Panc1 (cell line): ENCODE measurements around the gene ESYT2. TPM values are rescaled to one million over a fixed set of nuclear protein-coding genes. Genes with fewer than 3 reads are reported as not detected.
"Not testable (repeated sequence)": the region's sequence is repeated elsewhere in the genome, so short reads cannot be mapped to it uniquely, and the experiment has no call there.

Experiments used
- ATAC-seq: fragments of 200-7000 bp; cut with Tn5 transposase; 2 replicates; pipeline ENCODE4 v1.9.1; 2020; ENCODE audit warnings: mild to moderate bottlenecking, moderate library complexity
- BruUV-seq: library from RNA; stranded (reverse); fragments of 400-500 nt; replicated peaks from 2 replicates; lab custom pipeline; 2021; lab: Mats Ljungman, UMichigan
- CTCF ChIA-PET: fragments of 300-600 bp; sonication (Branson Sonifier 250); formaldehyde crosslinking; loops from one replicate; lab custom pipeline; 2022; ENCODE audit warnings: antibody characterized with exemption; lab: Charles Lee
- POLR2A ChIA-PET: fragments of 300-600 bp; sonication (Branson Sonifier 250); formaldehyde crosslinking; loops from one replicate; lab custom pipeline; 2022; ENCODE audit warnings: antibody characterized with exemption; lab: Charles Lee
- DNase-seq: peaks from one replicate; pipeline ENCODE4 v3.0.0-alpha.2; 2010; ENCODE audit warnings: low read depth, low spot score
- H3K27ac ChIP-seq: 2 replicates; pipeline ENCODE4 v1.5.1; 2011; ENCODE audit warnings: mild to moderate bottlenecking, low read length, inconsistent platforms
- H3K27me3 ChIP-seq: fragments of 200-500 bp; sonication (Bioruptor generic); 2 replicates; pipeline ENCODE4 v1.6.0; 2014; ENCODE audit warnings: low read length, inconsistent platforms; ENCODE audit not compliant: control insufficient read depth, insufficient read depth
- H3K36me3 ChIP-seq: fragments of 200-500 bp; sonication (Bioruptor generic); 2 replicates; pipeline ENCODE4 v1.5.1; 2014; ENCODE audit warnings: inconsistent platforms, mild to moderate bottlenecking, low read length, moderate library complexity; ENCODE audit not compliant: control insufficient read depth, insufficient read depth
- H3K4me1 ChIP-seq: 2 replicates; pipeline ENCODE4 v1.5.1; 2011; ENCODE audit warnings: inconsistent platforms, mild to moderate bottlenecking, low read length, moderate library complexity; ENCODE audit not compliant: control insufficient read depth, insufficient read depth
- H3K4me3 ChIP-seq, 2 experiments: 2 replicates each; pipeline ENCODE4 v1.5.1; 2011 to 2012; ENCODE audit warnings: low read depth in 2 of 2, low read length in 2 of 2, mild to moderate bottlenecking in 2 of 2, inconsistent platforms in 1 of 2, moderate library complexity in 1 of 2
- H3K9me3 ChIP-seq: fragments of 200-500 bp; sonication (Bioruptor generic); 2 replicates; pipeline ENCODE4 v1.5.1; 2014; ENCODE audit warnings: low read depth, mild to moderate bottlenecking, inconsistent platforms, low read length, moderate library complexity; ENCODE audit not compliant: control insufficient read depth, insufficient read depth
- CTCF ChIP-seq: fragments of 450-650 bp; IDR thresholded peaks from 2 replicates; pipeline ENCODE4 v1.5.1; 2017; ENCODE audit warnings: mild to moderate bottlenecking
- POLR2AphosphoS5 ChIP-seq: IDR thresholded peaks from 2 replicates; pipeline ENCODE4 v1.6.1; 2012; ENCODE audit warnings: mild to moderate bottlenecking, low read depth, low read length, moderate library complexity
- REST ChIP-seq, 2 experiments: IDR thresholded peaks; 2 replicates each; pipeline ENCODE4 v1.6.1; 2011 to 2012; ENCODE audit warnings: low read depth in 2 of 2, control low read depth in 1 of 2, low read length in 1 of 2, mild to moderate bottlenecking in 1 of 2, moderate library complexity in 1 of 2; ENCODE audit not compliant: insufficient read depth in 1 of 2
- SIN3A ChIP-seq: IDR thresholded peaks from 2 replicates; pipeline ENCODE4 v1.6.1; 2012; ENCODE audit warnings: low read depth, mild to moderate bottlenecking, low read length, moderate library complexity, borderline replicate concordance; ENCODE audit not compliant: insufficient read depth
- TCF7L2 ChIP-seq: IDR thresholded peaks from 2 replicates; pipeline ENCODE4 v1.6.1; 2011; ENCODE audit warnings: mild to moderate bottlenecking, low read depth, low read length, inconsistent platforms
- in situ Hi-C: cut with HindIII; loops from 2 replicates; pipeline ENCODE4 v1.10.0; 2016; ENCODE audit warnings: low sequenced_read_pairs, low pct_unique_long_range_greater_than_20kb
- intact Hi-C: fragments of 100-400 bp; cut with micrococcal nuclease; formaldehyde crosslinking; loops from one replicate; pipeline ENCODE4 v1.10.0; 2022; ENCODE audit not compliant: unreplicated experiment
- total RNA-seq: library from RNA; stranded (reverse); gene quantifications from one replicate; pipeline ENCODE4 v1.2.1, GENCODE V29; 2021; ENCODE audit not compliant: unreplicated experiment

ESYT2 gene
- total RNA-seq, 1 experiment from 2014 or later, result 92.7 TPM

- peaks cover 8% of the 10 kb centered on the region; the same call in 1 of the 2 replicates for H3K36me3 ChIP-seq
Observed at GRCh38 chr7:158698657-158699195, 130.6 kb downstream of the ESYT2 start.

GRCh38 chr7:158697597-158697996, 131.7 kb downstream of the ESYT2 start:
- H3K9me3 ChIP-seq, BruUV-seq, CTCF ChIA-PET, DNase-seq, in situ Hi-C loops, H3K27ac ChIP-seq, intact Hi-C loops, ATAC-seq, H3K4me1 ChIP-seq, H3K4me3 ChIP-seq, POLR2A ChIA-PET, H3K27me3 ChIP-seq: not testable (repeated sequence)
- H3K36me3 ChIP-seq, result peaks cover 14% of the 10 kb centered on the region; the same call in 1 of the 2 replicates

More at GRCh38 chr7:158698657-158699195, 130.6 kb downstream of the ESYT2 start:
- H3K9me3 ChIP-seq, result no peaks in the 10 kb centered on the region
- in situ Hi-C loops (no loop called here), intact Hi-C loops (no loop called here)
- POLR2A ChIA-PET, result interaction anchor here (0.7 kb wide), 1 partner anchor 295 kb away, joined by 3 read pairs; no protein-coding TSS in a partner anchor
- H3K4me1 ChIP-seq, result peaks cover 8% of the 10 kb centered on the region
- DNase-seq, result no peak
- ATAC-seq, result no peak
- H3K27ac ChIP-seq, result no peak overlapping the region
- no peak for TF ChIP-seq CTCF
- TF ChIP-seq REST (IDR thresholded peaks at IDR 0.05; ENCODE audit: insufficient read depth in 1 of 2, low read depth in 2 of 2, low read length in 1 of 2), result no peak
- no peak for TF ChIP-seq TCF7L2
- TF ChIP-seq POLR2AphosphoS5, result no peak
- no peak for TF ChIP-seq SIN3A
- no peak overlapping the region for H3K4me3 ChIP-seq
- BruUV-seq, result no TSS peak
- CTCF ChIA-PET, result no interaction called here
- H3K27me3 ChIP-seq, result no peaks in the 10 kb centered on the region

- DNase-seq, result no peak
- Histone ChIP-seq H3K4me3 (no peak overlapping the region), H3K36me3 (peaks cover 17% of the 10 kb centered on the region; the same call in 1 of the 2 replicates), H3K27ac (no peak overlapping the region), H3K4me1 (no peaks in the 10 kb centered on the region), H3K9me3 (no peaks in the 10 kb centered on the region), H3K27me3 (no peaks in the 10 kb centered on the region)
- ATAC-seq, result peak; percentile 83
- no TSS peak for BruUV-seq
- POLR2A ChIA-PET, result no interaction called here
- CTCF ChIA-PET, result no interaction called here
- TF ChIP-seq SIN3A (no peak), CTCF (peak; percentile 48)
- in situ Hi-C loops, result no loop called here
- intact Hi-C loops, result no loop called here
Observed at GRCh38 chr7:158695726-158696452, 133.4 kb downstream of the ESYT2 start.
